ENCODE measurements around the gene PTPRJ.

PTPRJ gene

DNA sequence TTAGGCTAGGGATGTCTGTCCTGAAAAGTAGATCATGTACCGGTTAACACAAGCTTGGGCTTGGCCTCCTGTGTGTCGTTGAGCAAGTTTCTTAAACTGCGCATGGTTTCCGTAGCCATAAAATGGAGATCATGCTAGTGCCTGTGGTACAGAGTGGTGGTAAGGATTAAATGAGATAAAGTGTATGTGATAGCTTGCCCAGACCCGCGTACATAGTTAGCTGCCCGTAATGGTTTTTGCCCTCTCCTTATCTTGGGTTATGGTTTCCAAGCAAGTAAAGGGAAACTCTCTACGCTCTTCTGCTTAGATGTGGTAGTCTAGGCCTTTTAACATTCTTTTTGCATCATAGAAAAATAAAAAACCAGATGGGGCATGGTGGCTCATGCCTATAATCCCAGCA lies 11.0 kb upstream of the PTPRJ start:
- no peak for DNase-seq (ENCODE audit: low read depth)

DNA sequence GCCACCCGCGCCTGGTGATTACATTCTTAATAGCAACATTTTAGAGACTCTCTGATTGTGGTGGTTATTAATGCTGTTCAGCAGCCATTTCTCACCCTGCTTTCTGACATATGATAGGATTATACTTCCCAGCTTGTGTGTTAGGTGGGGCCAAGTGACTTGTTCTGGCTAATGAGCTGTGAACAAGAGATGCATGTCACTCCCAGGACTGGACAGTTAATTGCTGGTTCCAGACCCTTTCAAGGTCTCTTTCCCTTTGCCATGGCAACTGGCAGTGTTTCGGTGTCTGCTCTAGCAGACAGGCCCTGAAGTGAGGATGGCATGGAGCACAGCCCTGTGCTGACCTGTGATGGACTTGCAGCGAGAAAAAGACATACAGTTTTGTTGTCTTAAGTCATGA lies 8.9 kb upstream of the PTPRJ start:
- DNase-seq (ENCODE audit: low read depth), result no peak

- no peak for DNase-seq (ENCODE audit: low read depth)
Measured at GRCh38 chr11:47973173-47973572, 7.2 kb upstream of the PTPRJ start.

DNA sequence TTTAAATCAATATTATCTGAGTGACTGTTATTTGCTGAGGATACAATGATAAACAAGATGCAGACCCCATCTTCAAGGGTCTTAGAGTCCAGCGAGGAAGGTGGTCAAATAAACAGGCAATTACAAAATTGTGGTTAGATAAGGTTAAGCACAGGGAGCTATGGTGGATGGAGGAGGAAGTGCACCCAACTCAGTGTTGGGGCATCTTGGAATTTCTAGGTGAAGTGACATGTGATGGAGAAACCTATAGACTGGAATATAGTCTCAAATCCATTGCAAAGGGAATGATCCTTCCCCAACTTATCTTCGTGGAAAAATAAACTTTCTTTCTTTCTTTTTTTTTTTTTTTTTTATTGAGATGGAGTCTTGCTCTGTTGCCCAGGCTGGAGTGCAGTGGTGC lies 3.4 kb upstream of the PTPRJ start:
- DNase-seq (ENCODE audit: low read depth), result no peak

GRCh38 chr11:47977623-47978022 lies 2.7 kb upstream of the PTPRJ start:
- no peak for DNase-seq (ENCODE audit: low read depth)

GRCh38 chr11:47979378-47980087 lies 826 bp upstream of the PTPRJ start:
- no peak for DNase-seq (ENCODE audit: low read depth)

GRCh38 chr11:47980907-47981621 lies 705 bp downstream of the PTPRJ start:
- no peak for DNase-seq (ENCODE audit: low read depth)

- no peak for DNase-seq (ENCODE audit: low read depth)
Measured at GRCh38 chr11:47981667-47982404, 1.5 kb downstream of the PTPRJ start.

DNA sequence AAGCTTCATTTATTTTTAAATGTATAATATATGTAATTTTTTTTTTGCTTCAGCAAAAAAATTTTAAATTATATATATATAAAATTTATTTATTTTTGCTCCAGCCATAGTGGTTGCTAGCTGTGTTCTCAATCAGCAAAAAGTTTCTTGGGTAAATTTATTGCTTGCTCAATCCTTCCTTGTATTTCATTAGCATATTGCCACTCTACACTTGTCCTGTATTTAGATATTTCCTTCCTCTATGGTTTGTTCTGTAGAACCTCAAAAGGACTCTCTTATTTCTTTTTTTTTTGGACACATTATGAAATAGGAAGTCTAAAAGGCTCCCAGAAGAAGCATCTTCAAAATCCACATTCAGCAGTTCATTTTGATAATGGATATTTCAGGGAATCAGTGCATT lies 2.3 kb downstream of the PTPRJ start:
- no peak for DNase-seq (ENCODE audit: low read depth)

GRCh38 chr11:47983464-47984397 lies 3.4 kb downstream of the PTPRJ start:
- DNase-seq (ENCODE audit: low read depth), result no peak

GRCh38 chr11:47986219-47986618 lies 5.9 kb downstream of the PTPRJ start:
- no peak for DNase-seq (ENCODE audit: low read depth)

DNA sequence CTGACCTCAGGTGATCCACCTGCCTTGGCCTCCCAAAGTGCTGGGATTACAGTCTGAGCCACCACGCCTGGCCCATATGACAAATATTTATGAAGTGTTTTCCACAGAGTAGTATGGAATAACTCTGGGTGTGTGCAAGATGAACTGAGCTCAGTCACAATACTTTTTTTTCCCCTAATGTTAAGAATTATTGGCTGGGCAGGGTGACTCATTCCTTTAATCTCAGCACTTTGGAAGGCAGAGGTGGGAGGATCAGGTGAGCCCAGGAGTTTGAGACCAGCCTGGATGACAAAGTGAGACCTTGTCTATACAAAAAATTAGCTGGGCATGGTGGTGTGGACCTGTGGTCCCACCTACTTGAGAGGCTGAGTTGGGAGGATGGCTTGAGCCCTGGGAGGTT lies 6.4 kb downstream of the PTPRJ start:
- no peak for DNase-seq (ENCODE audit: low read depth)

GRCh38 chr11:47987310-47987709 lies 7.0 kb downstream of the PTPRJ start:
- DNase-seq (ENCODE audit: low read depth), result no peak

DNA sequence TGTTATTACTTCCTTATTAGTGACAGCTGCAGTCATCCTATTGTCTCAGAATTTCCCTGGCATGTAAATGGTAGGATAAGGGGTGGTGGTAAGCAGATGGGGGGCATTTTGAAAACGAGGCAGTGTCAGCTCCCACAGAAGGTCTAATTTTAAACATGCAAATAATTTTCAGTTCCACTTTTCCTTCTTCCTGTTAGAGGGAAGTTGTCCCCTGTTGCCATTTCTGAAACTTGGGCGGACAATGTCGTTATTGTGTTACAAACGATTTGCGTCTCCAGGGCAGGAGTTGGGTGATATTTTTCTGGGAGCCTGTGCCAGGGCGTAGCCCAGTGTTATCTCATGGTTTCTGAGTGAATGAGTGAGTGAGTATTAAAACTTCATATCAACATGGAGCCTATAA lies 7.4 kb downstream of the PTPRJ start:
- DNase-seq (ENCODE audit: low read depth), result no peak

DNA sequence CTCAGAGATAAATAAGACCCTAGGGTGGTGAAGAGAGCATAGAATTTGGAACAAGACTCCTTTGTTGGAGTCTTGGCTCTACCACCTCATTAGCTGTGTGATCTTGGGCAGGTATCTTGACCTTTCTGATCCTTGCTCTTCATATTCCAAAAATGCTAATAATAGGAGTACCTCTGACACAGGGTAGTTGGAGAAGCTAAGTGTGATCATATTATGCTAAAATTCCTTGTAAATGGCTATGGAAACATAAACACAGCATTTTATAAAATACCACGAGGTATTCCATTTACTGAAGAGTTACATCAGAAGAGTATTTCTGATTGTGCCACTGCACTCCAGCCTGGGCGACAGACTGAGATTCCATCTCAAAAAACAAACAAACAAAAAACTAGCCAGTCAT lies 9.4 kb downstream of the PTPRJ start:
- DNase-seq (ENCODE audit: low read depth), result no peak

DNA sequence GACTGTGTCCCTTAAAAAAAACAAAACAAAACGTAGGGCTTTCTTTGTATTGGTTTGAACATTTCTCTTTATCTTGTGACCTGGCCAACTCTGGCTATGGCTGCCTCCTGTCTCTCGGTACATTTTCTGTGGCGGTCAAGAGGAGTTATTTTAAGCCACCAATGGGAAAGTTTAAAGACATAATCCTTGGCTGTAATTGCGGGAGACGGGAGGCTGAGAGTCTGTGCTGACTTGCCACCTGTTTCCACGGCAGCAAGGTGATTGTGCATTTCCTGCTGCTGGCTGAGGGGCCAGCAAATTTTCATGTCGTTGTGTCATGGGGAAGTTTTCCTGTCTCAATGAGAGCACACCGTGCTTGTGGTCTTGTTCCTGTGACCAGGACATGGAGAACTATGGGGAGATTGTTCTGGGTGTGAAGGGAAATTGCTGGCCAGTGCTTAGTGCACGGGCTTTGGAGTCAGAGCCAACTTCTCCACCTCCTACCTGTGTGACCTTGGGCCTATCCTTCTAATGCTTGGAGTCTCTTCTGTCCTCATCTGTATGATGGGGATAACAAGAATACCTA lies 11.0 kb downstream of the PTPRJ start:
- DNase-seq (ENCODE audit: low read depth), result no peak

GRCh38 chr11:47991894-47992293 lies 11.5 kb downstream of the PTPRJ start:
- DNase-seq (ENCODE audit: low read depth), result no peak

DNA sequence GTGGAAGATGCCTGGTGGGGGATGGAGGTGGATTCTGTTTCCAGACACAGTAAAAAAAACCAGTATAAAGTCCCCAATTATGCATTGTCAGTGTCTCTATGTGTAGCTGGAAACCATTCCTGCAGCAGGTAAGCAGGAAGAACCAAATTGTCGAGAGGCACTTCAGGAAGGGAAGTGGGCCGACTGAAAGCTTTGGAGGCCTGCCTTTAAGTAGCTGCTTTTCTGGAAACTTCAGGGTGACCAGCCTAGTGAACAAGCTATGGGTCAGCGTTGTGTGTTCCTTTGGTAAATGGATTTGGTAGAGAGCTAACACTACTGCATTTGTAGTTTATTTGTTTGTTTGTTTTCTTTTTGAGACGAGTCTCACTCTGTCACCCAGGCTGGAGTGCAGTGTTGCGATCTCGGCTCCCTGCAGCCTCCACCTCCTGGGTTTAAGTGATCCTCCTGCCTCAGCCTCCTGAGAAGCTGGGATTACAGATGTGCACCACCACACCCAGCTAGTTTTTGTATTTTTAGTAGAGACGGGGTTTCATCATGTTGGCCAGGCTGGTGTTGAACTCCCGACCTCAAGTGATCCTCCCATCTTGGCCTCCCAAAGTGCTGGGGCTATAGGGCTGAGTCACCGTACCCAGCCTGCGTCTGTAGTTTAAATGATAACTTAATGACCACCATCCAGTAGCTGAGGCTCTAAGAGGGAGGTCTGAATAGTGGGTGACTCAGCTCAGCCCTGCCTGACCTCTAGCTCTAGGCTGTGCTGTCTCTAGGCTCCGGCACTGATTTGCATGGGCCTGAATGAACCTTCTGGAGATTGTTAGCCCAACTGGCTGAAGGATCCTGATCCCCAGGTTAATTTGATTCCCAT lies 12.8 kb downstream of the PTPRJ start:
- DNase-seq (ENCODE audit: low read depth), result peak; percentile 67

- no peak for DNase-seq (ENCODE audit: low read depth)
Measured at GRCh38 chr11:47994417-47994816, 14.1 kb downstream of the PTPRJ start.

- DNase-seq (ENCODE audit: low read depth), result no peak
Measured at GRCh38 chr11:47995360-47995769, 15.0 kb downstream of the PTPRJ start.
